Right lobe of liver (tissue), 6 donors: Measurements from ENCODE around the gene YTHDF2. TPM values are rescaled to one million over a fixed set of nuclear protein-coding genes. Genes with fewer than 3 reads are reported as not detected.

Experiments used
- ATAC-seq, 4 donors: fragments of 200-7000 bp; cut with Tn5 transposase; one replicate each; pipeline ENCODE4 v1.9.1; 2020; ENCODE audit warnings: mild to moderate bottlenecking in 4 of 4, moderate library complexity in 4 of 4
- DNase-seq, 3 donors: peaks; one replicate each; pipeline ENCODE4 v3.0.0-alpha.2; 2020
- H3K27ac ChIP-seq, 3 donors: fragments of 200-600 bp; one replicate each; pipeline ENCODE4 v1.8.0; 2022
- H3K27me3 ChIP-seq, 2 donors: fragments of 200-600 bp; one replicate each; pipeline ENCODE4 v1.8.0; 2022
- H3K36me3 ChIP-seq, 4 donors: fragments of 200-600 bp; sonication (generic) in 1 of 4; one replicate each; pipeline versions ENCODE4 v1.5.1 to v1.8.0; 2017 to 2022; ENCODE audit warnings: control low read depth in 1 of 4
- H3K4me1 ChIP-seq, 4 donors: fragments of 200-600 bp; sonication (generic) in 1 of 4; one replicate each; pipeline versions ENCODE4 v1.5.1 to v1.8.0; 2017 to 2022; ENCODE audit warnings: control low read depth in 1 of 4
- H3K4me3 ChIP-seq, 3 donors: fragments of 200-600 bp; one replicate each; pipeline ENCODE4 v1.8.0; 2022
- H3K9me3 ChIP-seq, 4 donors: fragments of 200-600 bp; sonication (generic) in 1 of 4; one replicate each; pipeline versions ENCODE4 v1.5.1 to v1.8.0; 2017 to 2022; ENCODE audit warnings: control low read depth in 1 of 4
- CTCF ChIP-seq, 4 donors: fragments of 200-600 bp in 3 of 4; fragments of 450-650 bp in 1 of 4; IDR thresholded peaks; one replicate each; pipeline versions ENCODE4 v1.5.1 to v1.8.0; 2016 to 2022; ENCODE audit warnings: antibody characterized with exemption in 4 of 4, mild to moderate bottlenecking in 2 of 4
- POLR2A ChIP-seq: fragments of 450-650 bp; IDR thresholded peaks from one replicate; pipeline ENCODE4 v1.6.1; 2017; ENCODE audit warnings: antibody characterized with exemption, mild to moderate bottlenecking
- WGBS: methylation state at CpG from one replicate; pipeline ENCODE4 v1.1.6; 2018; ENCODE audit warnings: low coverage, low lambda C conversion rate; ENCODE audit not compliant: insufficient coverage; ENCODE audit errors: missing lambda C conversion rate; 5-methylcytosine and 5-hydroxymethylcytosine counted together
- intact Hi-C, 2 donors: fragments of 100-400 bp; cut with DNase I; formaldehyde crosslinking; loops; one replicate each; pipeline versions ENCODE4 v1.11.2 to v1.14.1; 2022
- total RNA-seq, 6 experiments: library from RNA; depleted of rRNA in 2 of 6; stranded (reverse); fragments of >200 nt in 2 of 6; fragmentation: NEBNext Ultra II Directional in 3 of 6; extraction: Animal tissue kit (Norgen Biotek cat#: 25700) in 3 of 6; gene quantifications; one replicate each; pipeline versions ENCODE4 v1.1.0 to v1.2.4, GENCODE V29; 2016 to 2023
- donor health status: DM: no; HTN: yes; CAD: no.
- donor health status: DM: no; HTN: no; CAD: no.
- donor health status: DM: no; HTN: no; CAD: no.
- donor health status: DM: no; HTN: yes; CAD: no.
- donor health status: DM: no; HTN: yes; CAD: no.

YTHDF2 gene
- total RNA-seq, 6 experiments from 2014 or later, result 21.8 to 43.2 (median 31.7) TPM

GRCh38 chr1:28756846-28757245 lies 20.1 kb downstream of the YTHDF2 start:
- intact Hi-C loops, result no loop called here
- peaks cover 0 to 27% (median 1%) of the 10 kb centered on the region in 4 donors for H3K4me1 ChIP-seq
- TF ChIP-seq CTCF (IDR thresholded peaks at IDR 0.05) (peak in 2 of 4 donors; percentile 14 to 15), POLR2A (no peak)
- no peak overlapping the region for H3K4me3 ChIP-seq
- no peak overlapping the region for H3K27ac ChIP-seq
- WGBS, result 33% methylated on average over 5 of the region's 5 CpGs
- peaks cover 0 to 17% (median 0%) of the 10 kb centered on the region in 4 donors for H3K36me3 ChIP-seq
- DNase-seq (no peak), ATAC-seq (peak in 3 of 4 donors; percentile 33 to 35 (median 34))
- H3K27me3 ChIP-seq, result no peaks in the 10 kb centered on the region
- no peaks in the 10 kb centered on the region for H3K9me3 ChIP-seq

GRCh38 chr1:28758420-28758819 lies 21.7 kb downstream of the YTHDF2 start:
- ATAC-seq (no peak), DNase-seq (no peak)
- Histone ChIP-seq H3K27me3 (no peaks in the 10 kb centered on the region), H3K4me3 (no peak overlapping the region), H3K4me1 (peaks cover 0 to 33% (median 1%) of the 10 kb centered on the region in 4 donors), H3K27ac (no peak overlapping the region), H3K9me3 (no peaks in the 10 kb centered on the region), H3K36me3 (peaks cover 0 to 13% (median 0%) of the 10 kb centered on the region in 4 donors)
- TF ChIP-seq CTCF (IDR thresholded peaks at IDR 0.05) (no peak), POLR2A (no peak)
- 76% methylated on average over 4 of the region's 4 CpGs for WGBS
- intact Hi-C loops, result no loop called here

- peaks cover 0 to 33% (median 1%) of the 10 kb centered on the region in 4 donors for H3K4me1 ChIP-seq
- no peaks in the 10 kb centered on the region for H3K9me3 ChIP-seq
Measured at GRCh38 chr1:28759257-28759656, 22.5 kb downstream of the YTHDF2 start.

GRCh38 chr1:28761189-28761588 lies 24.4 kb downstream of the YTHDF2 start:
- 100% methylated on average over 1 of the region's 5 CpGs for WGBS
- Histone ChIP-seq H3K36me3 (peaks cover 0 to 13% (median 0%) of the 10 kb centered on the region in 4 donors), H3K4me3 (no peak overlapping the region), H3K27me3 (no peaks in the 10 kb centered on the region), H3K4me1 (peaks cover 0 to 20% (median 1%) of the 10 kb centered on the region in 4 donors), H3K27ac (no peak overlapping the region), H3K9me3 (no peaks in the 10 kb centered on the region)
- intact Hi-C loops, result no loop called here
- no peak for ATAC-seq
- DNase-seq, result no peak
- TF ChIP-seq POLR2A, result no peak
- TF ChIP-seq CTCF (IDR thresholded peaks at IDR 0.05), result no peak

More at GRCh38 chr1:28759257-28759656, 22.5 kb downstream of the YTHDF2 start:
- 87% methylated on average over 3 of the region's 3 CpGs for WGBS
- Histone ChIP-seq H3K27ac (no peak overlapping the region), H3K4me3 (no peak overlapping the region), H3K36me3 (peaks cover 0 to 13% (median 0%) of the 10 kb centered on the region in 4 donors), H3K27me3 (no peaks in the 10 kb centered on the region)
- TF ChIP-seq POLR2A (no peak), CTCF (IDR thresholded peaks at IDR 0.05) (no peak)
- ATAC-seq, result no peak
- intact Hi-C loops, result no loop called here
- no peak for DNase-seq
